HG03442 (cell line): Measurements from ENCODE around the gene ELOVL7.
A peak's percentile ranks its signal among the peaks of the same experiment; 100 is the strongest.
"Not testable (repeated sequence)": the region's sequence is repeated elsewhere in the genome, so short reads cannot be mapped to it uniquely, and the experiment has no call there.

Experiments used
- ATAC-seq: cut with Tn5 transposase; IDR thresholded peaks from one replicate; pipeline ENCODE4 v1.9.1; 2021; ENCODE audit warnings: mild to moderate bottlenecking, moderate library complexity; ENCODE audit not compliant: unreplicated experiment

The ELOVL7 gene

DNA sequence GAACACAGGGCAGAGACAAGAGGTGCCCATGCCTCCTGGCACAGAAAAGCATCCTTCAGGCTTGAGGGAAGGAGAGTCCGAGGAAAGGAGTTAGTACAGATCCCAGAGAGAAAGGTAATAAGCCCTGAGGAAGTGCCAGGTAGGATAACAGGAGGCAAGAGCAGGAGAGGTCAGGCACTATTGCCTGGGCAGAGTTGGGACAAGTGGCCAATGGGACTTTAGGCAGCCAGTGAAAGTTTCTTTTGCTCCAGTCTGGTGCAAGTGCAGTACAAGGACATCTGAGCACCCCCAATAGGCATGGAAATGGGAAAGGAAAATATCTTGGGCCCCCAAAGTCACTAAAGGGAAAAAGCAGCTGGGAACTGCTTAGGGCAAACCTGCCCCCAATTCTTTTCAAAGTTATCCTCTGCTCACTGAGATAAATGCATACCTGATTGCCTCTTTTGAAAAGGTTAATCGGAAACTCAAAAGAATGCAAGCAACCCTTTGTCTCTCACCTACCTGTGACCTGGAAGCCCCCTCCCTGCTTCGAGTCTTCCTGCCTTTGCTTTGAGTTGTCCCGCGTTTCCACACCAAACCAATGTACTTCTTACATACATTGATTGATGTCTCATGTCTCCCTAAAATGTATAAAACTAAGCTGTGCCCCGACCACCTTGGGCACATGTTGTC, 46.5 kb downstream of the ELOVL7 start:
- no peak for ATAC-seq

DNA sequence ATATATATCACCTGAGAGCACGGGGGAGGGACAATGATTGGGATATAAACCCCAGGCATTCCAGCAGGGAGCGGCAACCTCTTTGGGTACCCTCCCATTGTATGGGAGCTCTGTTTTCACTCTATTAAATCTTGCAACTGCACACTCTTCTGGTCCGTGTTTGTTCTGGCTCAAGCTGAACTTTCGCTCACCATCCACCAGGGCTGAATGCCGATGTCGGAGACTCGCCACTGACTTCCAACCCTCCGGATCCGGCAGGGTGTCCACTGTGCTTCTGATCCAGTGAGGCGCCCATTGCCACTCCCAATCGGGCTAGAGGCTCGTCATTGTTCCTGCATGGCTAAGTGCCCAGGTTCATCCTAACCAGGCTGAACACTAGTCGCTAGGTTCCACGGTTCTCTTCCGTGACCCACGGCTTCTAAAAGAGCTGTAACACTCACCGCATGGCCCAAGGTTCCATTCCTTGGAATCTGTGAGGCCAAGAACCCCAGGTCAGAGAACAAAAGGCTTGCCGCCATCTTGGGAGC, 48.6 kb downstream of the ELOVL7 start:
- ATAC-seq, result not testable (repeated sequence)

GRCh38 chr5:60794691-60795090, 49.4 kb downstream of the ELOVL7 start:
- no peak for ATAC-seq

GRCh38 chr5:60792438-60792837, 51.6 kb downstream of the ELOVL7 start:
- no peak for ATAC-seq

DNA sequence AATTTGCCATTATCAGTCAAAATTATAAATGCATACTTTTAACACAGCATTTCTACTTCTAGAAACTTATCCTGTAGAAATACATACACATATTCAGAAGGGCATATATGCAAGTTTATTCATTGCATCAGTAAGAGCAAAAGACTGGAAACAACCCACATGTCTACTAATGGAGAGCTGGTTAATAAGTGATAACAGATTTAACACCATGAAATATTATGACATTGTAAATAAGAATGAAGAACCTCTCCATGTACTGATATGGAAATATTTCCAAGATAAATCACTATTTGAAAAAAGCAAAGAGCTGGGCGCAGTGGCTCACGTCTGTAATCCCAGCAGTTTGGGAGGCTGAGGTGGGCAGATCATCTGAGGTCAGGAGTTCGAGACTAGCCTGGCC, 54.5 kb downstream of the ELOVL7 start:
- no peak for ATAC-seq

- no peak for ATAC-seq
These were observed 55.1 kb downstream of the ELOVL7 start for GRCh38 chr5:60788863-60789513.

- ATAC-seq, result no peak
These were observed 64.6 kb downstream of the ELOVL7 start for GRCh38 chr5:60779466-60779865.

DNA sequence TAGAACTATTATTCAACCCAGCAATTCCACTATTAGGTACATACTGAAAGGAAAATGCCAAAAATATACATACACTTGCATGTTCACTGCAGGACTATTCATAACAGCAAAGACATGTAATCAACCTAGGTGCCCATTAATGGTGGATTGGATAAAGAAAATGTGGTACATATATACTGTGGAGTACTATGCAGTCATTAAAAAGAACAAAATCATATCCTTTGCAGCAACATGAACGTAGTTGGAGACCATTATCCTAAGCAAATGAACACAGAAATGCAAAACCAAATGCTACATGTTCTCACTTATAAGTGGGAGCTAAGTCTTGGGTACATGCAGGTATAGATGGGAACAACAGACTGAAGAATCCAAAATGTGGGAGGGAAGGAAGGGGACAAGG, 67.7 kb downstream of the ELOVL7 start:
- ATAC-seq, result no peak

- no peak for ATAC-seq
These were observed 78.9 kb downstream of the ELOVL7 start for GRCh38 chr5:60765019-60765709.

DNA sequence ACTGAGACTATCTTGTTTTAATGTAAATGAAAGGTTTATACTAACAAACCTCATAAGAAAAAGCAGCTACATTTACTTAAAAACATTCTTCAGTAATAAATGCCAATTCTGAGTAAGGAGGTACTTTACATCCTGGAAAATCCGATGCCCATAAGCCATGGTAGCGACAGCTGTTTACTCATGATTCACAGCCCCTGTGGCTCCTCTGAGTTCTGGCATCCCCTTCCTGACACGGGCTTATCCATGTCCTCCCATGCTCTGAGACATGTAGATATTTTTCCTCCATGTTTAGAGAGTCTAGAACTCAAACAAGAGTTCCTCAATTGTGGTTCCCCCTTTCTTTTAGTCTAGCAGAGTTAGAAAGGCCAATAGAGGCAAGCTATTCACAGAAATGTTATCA, 81.0 kb downstream of the ELOVL7 start:
- ATAC-seq, result no peak

GRCh38 chr5:60754495-60754894, 89.6 kb downstream of the ELOVL7 start:
- no peak for ATAC-seq

- no peak for ATAC-seq
These were observed 99.4 kb downstream of the ELOVL7 start for GRCh38 chr5:60744682-60745081.

DNA sequence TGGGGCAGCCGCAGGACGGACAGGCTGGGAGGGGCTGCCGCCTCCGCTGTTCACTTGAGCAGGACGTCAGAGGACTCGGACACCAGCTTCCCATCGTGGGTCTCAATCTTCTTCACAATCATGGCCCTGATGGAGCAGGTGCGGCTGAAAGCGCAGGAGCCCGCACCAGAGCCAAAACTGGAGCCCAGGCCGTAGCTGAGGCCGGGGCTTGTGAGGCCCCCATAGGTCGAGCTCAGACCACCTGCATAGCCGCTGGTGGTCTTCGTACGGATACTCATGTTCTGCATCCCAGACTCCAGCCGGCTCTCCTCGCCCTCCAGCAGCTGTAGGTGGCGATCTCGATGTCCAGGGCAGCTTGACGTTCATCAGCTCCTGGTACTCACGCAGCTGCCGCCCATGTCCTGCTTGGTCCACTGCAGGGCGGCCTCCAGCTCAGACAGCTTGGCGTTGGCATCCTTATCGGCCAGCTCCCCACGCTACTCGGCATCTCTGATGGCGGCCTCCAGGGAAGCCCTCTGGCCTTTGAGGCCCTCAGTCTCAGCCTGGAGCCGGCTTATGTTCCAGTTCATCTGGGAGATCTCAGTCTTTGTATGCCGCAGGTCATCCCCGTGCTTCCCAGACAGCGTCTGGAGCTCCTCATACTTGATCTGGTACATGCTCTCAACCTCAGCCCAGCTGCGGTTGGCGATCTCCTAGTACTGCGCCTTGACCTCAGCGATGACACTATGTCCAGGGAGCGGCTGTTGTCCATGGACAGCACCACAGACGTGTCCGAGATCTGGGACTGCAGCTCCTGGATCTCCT, 100.4 kb downstream of the ELOVL7 start:
- no peak for ATAC-seq

- ATAC-seq, result no peak
These were observed 103.7 kb downstream of the ELOVL7 start for GRCh38 chr5:60740322-60740721.

DNA sequence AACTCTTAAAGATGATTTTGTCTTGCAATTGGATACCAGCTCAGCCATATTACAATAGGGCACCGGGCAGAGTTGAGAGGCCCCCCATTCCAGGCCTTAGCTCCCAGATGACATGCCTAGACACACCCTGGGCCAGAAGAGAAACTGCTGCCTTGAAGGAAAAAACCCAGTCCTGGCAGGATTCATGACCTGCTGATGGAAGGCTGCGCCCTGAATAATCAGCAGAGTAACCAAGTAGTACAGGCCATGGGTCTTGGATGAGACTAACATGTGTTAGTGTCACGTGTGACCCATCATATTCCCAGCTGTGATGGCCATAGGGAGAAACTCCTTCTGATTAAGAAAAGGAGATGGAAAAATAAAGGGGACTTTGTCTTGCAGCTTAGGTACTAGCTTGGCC, 105.1 kb downstream of the ELOVL7 start:
- ATAC-seq, result no peak

GRCh38 chr5:60738461-60738860, 105.6 kb downstream of the ELOVL7 start:
- ATAC-seq, result peak; percentile 86

DNA sequence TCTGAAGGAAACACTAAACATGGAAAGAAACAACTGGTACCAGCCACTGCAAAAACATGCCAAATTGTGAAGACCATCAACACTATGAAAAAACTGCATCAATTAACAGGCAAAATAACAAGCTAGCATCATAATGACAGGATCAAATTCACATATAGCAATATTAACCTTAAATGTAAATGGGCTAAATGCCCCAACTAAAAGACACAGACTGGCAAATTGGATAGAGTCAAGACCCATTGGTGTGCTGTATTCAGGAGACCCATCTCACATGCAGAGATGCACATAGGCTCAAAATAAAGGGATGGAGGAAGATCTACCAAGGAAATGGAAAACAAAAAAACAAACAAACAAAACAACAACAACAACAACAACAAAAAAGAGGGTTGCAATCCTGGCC, 113.2 kb downstream of the ELOVL7 start:
- ATAC-seq, result not testable (repeated sequence)

- no peak for ATAC-seq
These were observed 116.9 kb downstream of the ELOVL7 start for GRCh38 chr5:60727033-60727679.

- no peak for ATAC-seq
These were observed 119.9 kb downstream of the ELOVL7 start for GRCh38 chr5:60724126-60724525.

GRCh38 chr5:60722416-60722815, 121.7 kb downstream of the ELOVL7 start:
- no peak for ATAC-seq

DNA sequence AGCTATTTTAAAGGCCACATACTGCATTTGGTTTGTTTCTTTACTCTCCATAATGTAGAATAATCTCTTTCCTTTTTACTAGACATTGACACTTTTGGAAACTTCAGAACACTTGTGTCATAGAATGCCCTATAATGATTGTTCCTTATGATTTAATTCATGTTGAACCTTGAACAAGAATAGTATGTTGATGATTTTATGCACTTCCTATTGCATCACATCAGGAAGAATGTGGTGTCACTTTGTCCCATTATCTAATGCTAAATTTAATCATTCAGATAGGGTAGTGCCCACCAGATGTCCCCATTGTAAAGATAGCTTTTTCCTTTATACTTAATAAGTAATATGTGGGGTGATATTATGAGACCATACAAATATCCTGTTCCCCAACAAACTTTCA, 124.7 kb downstream of the ELOVL7 start:
- no peak for ATAC-seq
